Neural cell (in vitro differentiated cells): ENCODE data around the gene MOGAT3. TPM values are rescaled to one million over a fixed set of nuclear protein-coding genes. Genes with fewer than 3 reads are reported as not detected.

ENCODE experiments used
- H2AFZ ChIP-seq: fragments of 200-600, 300-800 bp; sonication (generic), shearing (Covaris generic); 2 replicates; pipeline ENCODE4 v1.6.0; 2014; ENCODE audit warnings: low read depth, mild to moderate bottlenecking, antibody characterized with exemption, low read length, moderate library complexity
- H3F3A ChIP-seq: fragments of 200-600 bp; shearing (Covaris generic); 2 replicates; pipeline ENCODE4 v1.6.1; 2016; ENCODE audit warnings: mild to moderate bottlenecking, moderate library complexity, mixed read lengths, antibody characterized with exemption, low read length; ENCODE audit not compliant: insufficient read depth, poor library complexity, severe bottlenecking
- H3K27ac ChIP-seq: fragments of 200-600, 300-800 bp; sonication (generic), shearing (Covaris generic); 2 replicates; pipeline ENCODE4 v1.5.1; 2014; ENCODE audit warnings: mild to moderate bottlenecking, low read length, moderate library complexity
- H3K27me3 ChIP-seq: fragments of 300-800, 200-600 bp; sonication (generic), shearing (Covaris generic); 2 replicates; pipeline ENCODE4 v1.6.0; 2014; ENCODE audit warnings: mild to moderate bottlenecking, low read depth, low read length, moderate library complexity; ENCODE audit not compliant: insufficient read depth
- H3K36me3 ChIP-seq: fragments of 300-800, 200-600 bp; sonication (generic), shearing (Covaris generic); 2 replicates; pipeline ENCODE4 v1.5.1; 2014; ENCODE audit warnings: mild to moderate bottlenecking, antibody characterized with exemption, low read length, moderate library complexity; ENCODE audit not compliant: insufficient read depth
- H3K4me2 ChIP-seq: fragments of 300-800, 200-600 bp; sonication (generic), shearing (Covaris generic); 2 replicates; pipeline ENCODE4 v1.6.0; 2014; ENCODE audit warnings: mild to moderate bottlenecking, low read length
- H3K4me3 ChIP-seq: fragments of 300-800, 200-600 bp; sonication (generic), shearing (Covaris generic); 2 replicates; pipeline ENCODE4 v1.5.1; 2014; ENCODE audit warnings: mild to moderate bottlenecking, low read length, moderate library complexity
- H3K79me2 ChIP-seq: fragments of 200-600 bp; shearing (Covaris generic); replicated peaks from 2 replicates; pipeline ENCODE4 v1.6.0; 2014; ENCODE audit warnings: mild to moderate bottlenecking, low read length, moderate library complexity; ENCODE audit not compliant: insufficient read depth
- H3K9ac ChIP-seq: fragments of 300-800, 200-600 bp; sonication (generic), shearing (Covaris generic); 2 replicates; pipeline ENCODE4 v1.6.1; 2016; ENCODE audit warnings: mild to moderate bottlenecking, low read length, mixed read lengths
- H3K9me2 ChIP-seq: fragments of 200-600 bp; shearing (Covaris generic); 2 replicates; pipeline ENCODE4 v1.6.1; 2016; ENCODE audit warnings: mild to moderate bottlenecking, low read length, mixed read lengths; ENCODE audit not compliant: insufficient read depth
- H3K9me3 ChIP-seq: fragments of 200-600, 300-800 bp; sonication (generic), shearing (Covaris generic); 2 replicates; pipeline ENCODE4 v1.6.1; 2016; ENCODE audit warnings: mild to moderate bottlenecking, mixed run types, low read length, moderate library complexity, mixed read lengths
- H4K20me1 ChIP-seq: fragments of 200-600 bp; shearing (Covaris generic); 2 replicates; pipeline ENCODE4 v1.6.1; 2016; ENCODE audit warnings: mild to moderate bottlenecking, mixed run types; ENCODE audit not compliant: insufficient read depth
- CTCF ChIP-seq: fragments of 450-650 bp; IDR thresholded peaks from 2 replicates; pipeline ENCODE4 v1.5.1; 2014; ENCODE audit warnings: antibody characterized with exemption, mild to moderate bottlenecking, moderate library complexity; ENCODE audit not compliant: poor library complexity, severe bottlenecking
- EP300 ChIP-seq: fragments of 450-650 bp; conservative IDR thresholded peaks from 2 replicates; pipeline ENCODE4 v1.6.1; 2014; ENCODE audit warnings: antibody characterized with exemption, mild to moderate bottlenecking, moderate library complexity; ENCODE audit not compliant: poor library complexity, severe bottlenecking
- EZH2 ChIP-seq: fragments of 200-600, 300-800 bp; shearing (Covaris generic), sonication (generic); IDR thresholded peaks from 2 replicates; pipeline ENCODE4 v1.6.1; 2014; ENCODE audit warnings: antibody characterized with exemption, low read length, borderline replicate concordance, mild to moderate bottlenecking; ENCODE audit not compliant: insufficient read depth, poor library complexity, severe bottlenecking
- MXI1 ChIP-seq: fragments of 450-650 bp; conservative IDR thresholded peaks from 2 replicates; pipeline ENCODE4 v1.6.1; 2014; ENCODE audit warnings: antibody characterized with exemption, mild to moderate bottlenecking; ENCODE audit not compliant: poor library complexity, severe bottlenecking
- POLR2AphosphoS5 ChIP-seq: IDR thresholded peaks from 2 replicates; pipeline ENCODE4 v1.6.1; 2012
- RAD21 ChIP-seq: fragments of 450-650 bp; conservative IDR thresholded peaks from 2 replicates; pipeline ENCODE4 v1.6.1; 2014; ENCODE audit warnings: antibody characterized with exemption, mild to moderate bottlenecking, moderate library complexity
- TAF1 ChIP-seq: IDR thresholded peaks from 2 replicates; pipeline ENCODE4 v1.6.1; 2012; ENCODE audit warnings: low read depth
- polyA plus RNA-seq: library from polyadenylated mRNA; depleted of rRNA; stranded (reverse); fragments of >200 nt; gene quantifications from 2 replicates; pipeline ENCODE4 v1.2.3, GENCODE V29; 2014
- TF ChIP-seq, protein P1 (sequence below): IDR thresholded peaks from 2 replicates; pipeline ENCODE4 v1.6.1; 2012; ENCODE audit warnings: borderline replicate concordance

MOGAT3 gene
- polyA plus RNA-seq, 1 donor from 2014 or later: not detected

- H4K20me1 ChIP-seq: no peaks in the 10 kb centered on the region
- H3K9me2 ChIP-seq: no peaks in the 10 kb centered on the region
- H3K9me3 ChIP-seq: no peaks in the 10 kb centered on the region
- H3K36me3 ChIP-seq: no peaks in the 10 kb centered on the region
- peak overlapping the region; percentile 59 for H3K4me3 ChIP-seq
- H3K9ac ChIP-seq: peak overlapping the region; percentile 36
- H2AFZ ChIP-seq: no peak overlapping the region
- H3F3A ChIP-seq: no peaks in the 10 kb centered on the region
- H3K79me2 ChIP-seq: no peaks in the 10 kb centered on the region
- TF ChIP-seq POLR2AphosphoS5 (no peak), RAD21 (no peak), TAF1 (no peak), EZH2 (no peak), EP300 (no peak), CTCF (no peak)
- TF ChIP-seq, protein P1, sequence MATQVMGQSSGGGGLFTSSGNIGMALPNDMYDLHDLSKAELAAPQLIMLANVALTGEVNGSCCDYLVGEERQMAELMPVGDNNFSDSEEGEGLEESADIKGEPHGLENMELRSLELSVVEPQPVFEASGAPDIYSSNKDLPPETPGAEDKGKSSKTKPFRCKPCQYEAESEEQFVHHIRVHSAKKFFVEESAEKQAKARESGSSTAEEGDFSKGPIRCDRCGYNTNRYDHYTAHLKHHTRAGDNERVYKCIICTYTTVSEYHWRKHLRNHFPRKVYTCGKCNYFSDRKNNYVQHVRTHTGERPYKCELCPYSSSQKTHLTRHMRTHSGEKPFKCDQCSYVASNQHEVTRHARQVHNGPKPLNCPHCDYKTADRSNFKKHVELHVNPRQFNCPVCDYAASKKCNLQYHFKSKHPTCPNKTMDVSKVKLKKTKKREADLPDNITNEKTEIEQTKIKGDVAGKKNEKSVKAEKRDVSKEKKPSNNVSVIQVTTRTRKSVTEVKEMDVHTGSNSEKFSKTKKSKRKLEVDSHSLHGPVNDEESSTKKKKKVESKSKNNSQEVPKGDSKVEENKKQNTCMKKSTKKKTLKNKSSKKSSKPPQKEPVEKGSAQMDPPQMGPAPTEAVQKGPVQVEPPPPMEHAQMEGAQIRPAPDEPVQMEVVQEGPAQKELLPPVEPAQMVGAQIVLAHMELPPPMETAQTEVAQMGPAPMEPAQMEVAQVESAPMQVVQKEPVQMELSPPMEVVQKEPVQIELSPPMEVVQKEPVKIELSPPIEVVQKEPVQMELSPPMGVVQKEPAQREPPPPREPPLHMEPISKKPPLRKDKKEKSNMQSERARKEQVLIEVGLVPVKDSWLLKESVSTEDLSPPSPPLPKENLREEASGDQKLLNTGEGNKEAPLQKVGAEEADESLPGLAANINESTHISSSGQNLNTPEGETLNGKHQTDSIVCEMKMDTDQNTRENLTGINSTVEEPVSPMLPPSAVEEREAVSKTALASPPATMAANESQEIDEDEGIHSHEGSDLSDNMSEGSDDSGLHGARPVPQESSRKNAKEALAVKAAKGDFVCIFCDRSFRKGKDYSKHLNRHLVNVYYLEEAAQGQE: no peak
- peaks cover 84% of the 10 kb centered on the region for H3K27me3 ChIP-seq
- H3K27ac ChIP-seq: no peak overlapping the region
- no peak overlapping the region for H3K4me2 ChIP-seq
Measured at GRCh38 chr7:101172854-101173751, 27.7 kb downstream of the MOGAT3 start.

GRCh38 chr7:101172005-101172853, 28.6 kb downstream of the MOGAT3 start:
- Histone ChIP-seq H3K36me3 (no peaks in the 10 kb centered on the region), H3K4me3 (peak overlapping the region; percentile 59), H4K20me1 (no peaks in the 10 kb centered on the region), H3K9me2 (no peaks in the 10 kb centered on the region), H3K9me3 (no peaks in the 10 kb centered on the region), H3K27ac (no peak overlapping the region), H3F3A (no peaks in the 10 kb centered on the region), H3K4me2 (no peak overlapping the region), H2AFZ (no peak overlapping the region), H3K27me3 (peaks cover 90% of the 10 kb centered on the region), H3K9ac (peak overlapping the region; percentile 36), H3K79me2 (no peaks in the 10 kb centered on the region)
- TF ChIP-seq POLR2AphosphoS5 (peak; percentile 16), CTCF (peak; percentile 34), EP300 (no peak), MXI1 (peak; percentile 26), EZH2 (no peak)
